ENCODE data around the gene PGS1. TPM values are rescaled to one million over a fixed set of nuclear protein-coding genes. Genes with fewer than 3 reads are reported as not detected.

The PGS1 gene
- total RNA-seq, 2 donors from 2014 or later: 29.2 to 57.4 TPM

DNA sequence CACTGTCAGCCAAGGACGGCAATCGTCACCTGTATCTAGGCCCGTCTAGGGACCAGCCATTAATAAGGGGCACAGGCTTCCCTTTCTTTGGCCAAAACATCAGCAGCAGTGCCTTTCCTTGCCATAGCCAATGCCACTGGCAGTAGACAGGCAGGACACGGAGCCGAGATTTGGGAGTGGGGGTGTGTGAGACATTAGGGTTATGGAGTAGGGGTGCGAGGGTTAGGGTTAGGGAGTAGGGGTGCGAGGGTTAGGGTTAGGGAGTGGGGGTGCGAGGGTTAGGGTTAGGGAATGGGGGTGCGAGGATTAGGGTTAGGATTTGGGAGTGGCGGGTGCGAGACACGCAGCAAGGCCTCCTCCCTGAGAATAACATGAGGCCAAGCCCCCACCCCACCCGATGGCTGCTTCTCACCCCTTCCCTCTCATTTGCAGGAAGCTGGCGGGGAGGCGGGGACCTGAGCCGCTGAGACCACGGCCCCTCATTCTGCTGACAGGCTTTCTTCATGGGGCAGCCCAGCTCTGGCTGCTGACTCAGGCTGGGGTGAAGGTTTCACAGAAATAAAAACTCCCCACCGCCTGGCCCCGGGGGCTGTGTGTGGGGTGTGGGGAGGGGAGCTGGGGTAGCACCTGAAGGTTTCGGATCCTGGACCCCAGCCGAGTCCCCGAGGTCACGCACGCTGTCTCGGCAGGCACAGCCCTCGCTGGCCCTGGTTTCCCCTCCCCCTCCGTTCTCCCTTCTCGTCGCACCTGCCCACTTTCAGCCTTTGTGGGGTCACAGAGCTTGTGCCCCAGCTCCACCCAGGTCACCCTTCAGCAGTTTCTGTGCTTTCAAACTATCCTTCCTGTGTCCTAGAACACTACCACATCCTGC lies 93.8 kb downstream of the PGS1 start:
- H3K36me3 ChIP-seq: no peaks in the 10 kb centered on the region
- no peak for TF ChIP-seq POLR2AphosphoS5 (IDR thresholded peaks at IDR 0.05)
- TF ChIP-seq POLR2A (IDR thresholded peaks at IDR 0.05): no peak
- H3K9me3 ChIP-seq: no peaks in the 10 kb centered on the region
- 76% methylated on average over 29 of the region's 29 CpGs for WGBS
- intact Hi-C loops (cut with DNase I): no loop called here
- H3K4me1 ChIP-seq (replicated peaks): no peaks in the 10 kb centered on the region
- no peak overlapping the region for H3K27ac ChIP-seq
- no peak for DNase-seq (ENCODE audit: low spot score)
- no peaks in the 10 kb centered on the region for H3K27me3 ChIP-seq (replicated peaks; ENCODE audit: insufficient read depth)
- H3K4me3 ChIP-seq: no peak overlapping the region

DNA sequence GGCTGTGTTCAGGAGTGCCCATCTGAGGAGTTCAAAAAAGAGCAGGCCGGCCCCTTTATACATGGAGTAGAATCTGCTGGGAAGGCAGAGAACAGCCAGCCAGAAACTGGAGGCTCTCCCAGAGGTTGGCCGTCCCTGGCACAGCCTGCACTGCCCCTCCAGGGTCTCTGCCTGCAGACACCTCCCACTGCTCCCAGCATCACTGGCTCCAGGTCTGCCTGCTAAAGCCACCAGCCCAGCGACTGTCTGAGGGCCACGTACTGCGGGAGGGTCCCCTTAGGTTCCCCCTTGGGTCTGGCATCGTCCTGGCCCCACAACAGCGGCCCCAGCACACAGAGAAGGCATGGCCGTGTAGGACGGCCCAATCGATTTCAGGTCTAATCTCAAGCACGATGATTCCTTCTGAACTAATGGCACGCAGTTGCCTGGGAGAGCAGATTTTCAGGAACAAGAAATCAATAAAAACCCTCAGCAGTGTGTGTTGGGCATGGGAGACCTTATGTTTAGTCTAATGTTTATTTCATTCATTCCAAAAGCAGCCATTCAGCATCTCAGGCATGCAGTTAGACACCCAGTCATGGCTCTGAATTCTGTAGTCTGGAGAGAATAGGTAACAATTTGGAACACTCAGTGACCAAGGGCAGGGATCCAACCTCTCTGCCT lies 95.6 kb downstream of the PGS1 start:
- Histone ChIP-seq H3K4me3 (no peak overlapping the region), H3K27ac (no peak overlapping the region), H3K9me3 (no peaks in the 10 kb centered on the region), H3K27me3 (replicated peaks; ENCODE audit: insufficient read depth) (no peaks in the 10 kb centered on the region), H3K36me3 (no peaks in the 10 kb centered on the region), H3K4me1 (replicated peaks) (no peaks in the 10 kb centered on the region)
- WGBS: 90% methylated on average over 11 of the region's 12 CpGs
- intact Hi-C loops (cut with DNase I): no loop called here
- DNase-seq (ENCODE audit: low spot score): no peak
- TF ChIP-seq POLR2A (IDR thresholded peaks at IDR 0.05): no peak
- TF ChIP-seq POLR2AphosphoS5 (IDR thresholded peaks at IDR 0.05): no peak
- TF ChIP-seq, protein P1, sequence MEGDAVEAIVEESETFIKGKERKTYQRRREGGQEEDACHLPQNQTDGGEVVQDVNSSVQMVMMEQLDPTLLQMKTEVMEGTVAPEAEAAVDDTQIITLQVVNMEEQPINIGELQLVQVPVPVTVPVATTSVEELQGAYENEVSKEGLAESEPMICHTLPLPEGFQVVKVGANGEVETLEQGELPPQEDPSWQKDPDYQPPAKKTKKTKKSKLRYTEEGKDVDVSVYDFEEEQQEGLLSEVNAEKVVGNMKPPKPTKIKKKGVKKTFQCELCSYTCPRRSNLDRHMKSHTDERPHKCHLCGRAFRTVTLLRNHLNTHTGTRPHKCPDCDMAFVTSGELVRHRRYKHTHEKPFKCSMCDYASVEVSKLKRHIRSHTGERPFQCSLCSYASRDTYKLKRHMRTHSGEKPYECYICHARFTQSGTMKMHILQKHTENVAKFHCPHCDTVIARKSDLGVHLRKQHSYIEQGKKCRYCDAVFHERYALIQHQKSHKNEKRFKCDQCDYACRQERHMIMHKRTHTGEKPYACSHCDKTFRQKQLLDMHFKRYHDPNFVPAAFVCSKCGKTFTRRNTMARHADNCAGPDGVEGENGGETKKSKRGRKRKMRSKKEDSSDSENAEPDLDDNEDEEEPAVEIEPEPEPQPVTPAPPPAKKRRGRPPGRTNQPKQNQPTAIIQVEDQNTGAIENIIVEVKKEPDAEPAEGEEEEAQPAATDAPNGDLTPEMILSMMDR (IDR thresholded peaks at IDR 0.05): no peak

Small RNA genes within 50 kb of the gene (small RNA-seq; reads per million reads assigned to genes)
- gene RF00415 (0 reads per million in 2 donors), gene RN7SL236P (0 reads per million in 2 donors)

Other genes starting within 250 kb of the PGS1 start
- gene TMC6, start 249.9 kb upstream of the PGS1 start, total RNA-seq: 10 to 100 TPM; 36.1 to 65.2 TPM
- 1 to 10 TPM; 1.2 to 3.3 TPM for gene TMC8, start 247.9 kb upstream of the PGS1 start, total RNA-seq
- gene C17orf99, start 232.3 kb upstream of the PGS1 start, total RNA-seq: not detected
- 100 to 1,000 TPM; 133 to 284 TPM for gene SYNGR2, start 210.1 kb upstream of the PGS1 start, total RNA-seq
- 10 to 100 TPM; 10.8 to 11.2 TPM for gene TK1, start 191.6 kb upstream of the PGS1 start, total RNA-seq
- 100 to 1,000 TPM; 116 to 122 TPM for gene AFMID, start 191.3 kb upstream of the PGS1 start, total RNA-seq
- 1 to 10 TPM; 4.6 to 7.0 TPM for gene BIRC5, start 164.4 kb upstream of the PGS1 start, total RNA-seq
- not detected for gene TMEM235, start 147.0 kb upstream of the PGS1 start, total RNA-seq
- 10 to 100 TPM; 10.6 to 59.6 TPM for gene SOCS3, start 18.6 kb upstream of the PGS1 start, total RNA-seq
- 1 to 10 TPM in 1 of 2 donors, under 1 TPM in 1; 0.87 to 6.9 TPM for gene DNAH17, start 198.7 kb downstream of the PGS1 start, total RNA-seq

Data from prostate gland (tissue), 2 donors.